NCI-H146 treated with DMSO at 0.1 percent for 48 hours (cell line): ENCODE results near the gene RAB40A.
"Not testable (repeated sequence)": the region's sequence is repeated elsewhere in the genome, so short reads cannot be mapped to it uniquely, and the experiment has no call there.

Experiments used
- DNase-seq: peaks from one replicate; lab custom pipeline; 2025; ENCODE audit not compliant: unreplicated experiment; lab: John Stamatoyannopoulos, UW

Gene RAB40A

DNA sequence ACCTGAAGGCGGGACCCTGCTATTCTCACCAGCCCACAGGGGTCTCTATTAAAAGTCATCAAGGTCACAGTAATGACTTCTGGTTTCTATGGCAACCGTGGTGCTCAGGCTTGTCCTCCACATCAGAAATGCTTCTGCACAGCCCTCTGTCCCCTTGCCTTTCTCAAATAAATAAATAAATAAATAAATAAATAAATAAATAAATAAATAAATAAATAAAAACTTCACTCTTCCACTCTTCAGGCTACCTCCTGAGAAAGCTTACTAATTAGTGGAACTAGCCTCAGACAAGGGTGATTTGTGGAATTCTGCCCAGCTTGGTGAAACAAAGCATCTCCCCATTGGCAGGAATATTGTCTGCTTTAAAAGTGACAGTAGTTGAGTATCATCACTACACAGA lies 5.5 kb upstream of the RAB40A start:
- DNase-seq, result no peak

- DNase-seq, result no peak
These were observed 4.3 kb upstream of the RAB40A start for GRCh38 chrX:103523605-103524004.

GRCh38 chrX:103520386-103520785 lies 1.1 kb upstream of the RAB40A start:
- no peak for DNase-seq

- DNase-seq, result no peak
These were observed 718 bp downstream of the RAB40A start for GRCh38 chrX:103518571-103518970.

DNA sequence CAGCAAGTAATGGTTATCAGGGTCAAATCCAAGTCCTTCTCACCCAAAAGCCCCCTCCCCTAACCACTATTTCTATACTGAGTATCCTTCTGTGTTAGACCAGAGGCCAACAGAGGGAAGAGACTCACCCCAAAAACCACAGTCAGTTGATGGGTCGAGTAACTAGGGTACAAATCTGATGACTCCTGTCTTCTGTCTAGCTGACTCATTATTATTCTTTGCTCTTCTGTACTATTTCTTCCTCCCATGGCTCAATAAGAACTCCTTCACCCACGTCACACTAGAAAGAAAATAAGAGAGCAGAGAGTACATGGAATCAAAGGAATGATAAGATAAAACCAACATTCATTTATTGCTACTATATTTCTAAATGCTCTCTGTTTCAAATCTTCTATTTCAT lies 2.0 kb downstream of the RAB40A start:
- DNase-seq, result no peak

DNA sequence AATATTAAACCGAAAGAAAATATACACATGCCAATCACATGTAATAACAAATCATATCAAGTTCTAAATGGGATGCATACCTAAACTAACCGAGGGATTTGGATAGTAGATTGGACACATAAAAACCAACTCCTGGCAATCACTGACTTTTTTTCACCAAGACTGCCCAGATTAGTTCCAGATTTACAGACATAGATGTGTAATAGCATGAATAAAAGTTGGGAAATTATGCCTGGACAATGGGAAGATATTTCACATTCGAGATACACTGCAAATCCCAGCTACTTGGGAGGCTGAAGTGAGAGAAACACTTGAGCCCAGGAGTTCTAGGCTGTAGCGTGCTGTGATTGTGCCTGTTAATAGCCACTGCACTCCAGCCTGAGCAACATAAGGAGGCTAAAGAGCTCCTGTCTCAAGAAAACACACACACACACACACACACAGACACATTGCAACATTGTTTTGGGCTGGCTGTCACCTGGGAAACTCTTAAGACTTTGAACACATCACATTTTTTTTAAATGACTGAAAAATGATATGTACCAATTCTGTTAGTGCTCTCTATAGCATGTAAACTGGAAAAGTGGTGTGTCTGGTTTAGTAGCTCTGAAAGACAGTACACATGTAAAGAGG lies 5.7 kb downstream of the RAB40A start:
- no peak for DNase-seq

- DNase-seq, result no peak
These were observed 6.2 kb downstream of the RAB40A start for GRCh38 chrX:103513067-103513466.

GRCh38 chrX:103510031-103510430 lies 9.3 kb downstream of the RAB40A start:
- DNase-seq, result no peak

GRCh38 chrX:103503853-103504207 lies 15.5 kb downstream of the RAB40A start:
- no peak for DNase-seq

- DNase-seq, result no peak
These were observed 16.0 kb downstream of the RAB40A start for GRCh38 chrX:103503163-103503852.

DNA sequence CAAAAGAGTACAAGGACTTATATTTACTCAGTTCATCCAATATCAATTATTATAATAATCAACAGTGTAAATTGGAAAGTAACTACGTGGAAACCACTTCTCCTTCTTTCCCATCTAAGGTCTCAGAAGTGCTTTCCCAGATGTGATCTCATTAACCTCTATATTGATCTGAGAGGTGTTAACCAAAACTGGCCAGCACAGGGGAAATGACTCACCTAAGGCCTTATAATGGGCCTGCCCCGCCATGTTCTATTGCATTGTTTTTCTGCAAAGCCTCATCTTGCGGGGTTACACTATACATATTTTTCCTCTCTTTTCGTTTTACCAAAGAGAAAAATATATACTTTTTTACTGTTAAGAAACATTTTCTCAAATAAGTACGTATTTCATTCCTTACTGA lies 20.5 kb downstream of the RAB40A start:
- no peak for DNase-seq

DNA sequence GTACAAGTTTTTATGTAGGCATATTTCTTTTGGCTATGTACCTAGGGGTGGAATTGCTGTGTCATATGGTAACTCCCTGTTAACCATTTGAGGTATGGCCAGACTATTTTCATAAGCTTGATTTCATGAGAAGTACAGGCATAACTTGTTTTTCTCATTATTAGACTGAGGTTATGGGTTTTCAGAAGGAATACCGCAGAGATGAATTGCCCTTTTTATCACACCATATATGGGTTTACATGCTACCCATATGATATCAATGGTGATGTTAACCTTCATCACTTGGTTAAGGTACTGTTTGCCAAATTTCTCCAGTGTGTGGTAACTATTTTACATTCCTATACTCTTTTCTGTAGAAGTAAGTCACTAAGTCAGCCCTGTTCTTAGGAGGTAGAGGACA lies 23.5 kb downstream of the RAB40A start:
- no peak for DNase-seq

GRCh38 chrX:103493578-103493977 lies 25.7 kb downstream of the RAB40A start:
- not testable (repeated sequence) for DNase-seq

- peak; percentile 19 for DNase-seq
These were observed 29.6 kb downstream of the RAB40A start for GRCh38 chrX:103489733-103490132.

DNA sequence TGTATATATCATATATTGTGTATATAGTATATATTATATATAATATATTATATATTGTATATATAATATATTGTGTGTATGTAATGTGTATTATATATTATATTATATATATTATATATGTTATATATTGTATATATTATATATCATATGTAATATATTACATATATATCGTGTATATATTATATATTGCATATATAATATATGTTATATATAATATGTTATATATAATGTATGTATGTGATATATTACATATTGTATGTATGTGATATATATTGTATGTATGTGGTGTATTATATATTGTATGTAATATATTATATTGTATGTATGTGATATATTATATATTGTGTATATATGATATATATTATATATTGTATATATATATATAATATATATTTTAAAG lies 30.5 kb downstream of the RAB40A start:
- DNase-seq, result no peak

GRCh38 chrX:103488332-103488731 lies 31.0 kb downstream of the RAB40A start:
- DNase-seq, result no peak

GRCh38 chrX:103483720-103484119 lies 35.6 kb downstream of the RAB40A start:
- DNase-seq, result no peak

GRCh38 chrX:103480526-103480925 lies 38.8 kb downstream of the RAB40A start:
- DNase-seq, result no peak

- DNase-seq, result no peak
These were observed 41.8 kb downstream of the RAB40A start for GRCh38 chrX:103477496-103477895.

DNA sequence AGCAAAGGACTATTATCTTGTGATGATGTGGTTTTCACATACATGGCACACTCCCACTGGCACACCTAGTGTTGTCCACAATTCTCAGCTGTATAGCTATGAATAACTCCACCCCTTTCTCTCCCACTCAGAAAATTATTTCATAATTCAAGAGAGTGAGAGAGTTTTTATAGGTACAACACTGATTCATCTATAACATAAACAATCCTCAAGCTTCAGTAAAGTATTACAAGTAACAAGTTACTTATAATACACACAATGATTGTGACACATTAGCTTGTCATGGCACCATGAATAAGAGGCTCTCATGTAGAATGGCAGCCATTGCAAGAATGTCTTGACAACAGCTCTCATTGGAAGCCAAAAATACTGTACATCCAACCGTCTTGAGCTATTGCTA lies 43.9 kb downstream of the RAB40A start:
- DNase-seq, result no peak

GRCh38 chrX:103469977-103470376 lies 49.3 kb downstream of the RAB40A start:
- DNase-seq, result not testable (repeated sequence)

DNA sequence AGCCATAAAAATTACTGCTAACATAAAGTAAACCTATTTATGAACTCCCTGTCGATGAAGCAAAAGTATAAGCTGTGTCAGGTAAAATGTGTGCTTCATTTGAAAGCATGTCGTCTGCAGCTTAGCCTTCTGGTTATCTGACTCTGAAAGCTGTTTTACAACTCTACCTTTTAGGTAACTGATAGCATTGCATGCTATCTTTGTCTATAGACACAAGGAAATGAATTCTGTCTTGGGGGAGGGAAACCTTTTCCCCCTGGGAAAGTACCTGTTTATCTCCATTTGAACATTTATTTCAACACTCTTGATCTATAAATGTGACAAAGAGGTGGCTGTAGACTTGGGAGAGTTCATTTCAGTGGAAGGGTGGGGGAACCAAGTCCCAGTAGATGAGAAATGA lies 51.4 kb downstream of the RAB40A start:
- no peak for DNase-seq

- no peak for DNase-seq
These were observed 52.1 kb downstream of the RAB40A start for GRCh38 chrX:103467156-103467555.
